Nephron progenitor cell (in vitro differentiated cells): ENCODE results near the gene POU6F1.

Source experiments
- DNase-seq: peaks from one replicate; pipeline ENCODE4 v3.0.0; 2021
- H3K27ac Mint-ChIP-seq: 2 replicates; pipeline ENCODE4 v1.8.0; 2021; ENCODE audit warnings: mild to moderate bottlenecking, moderate library complexity, mixed read lengths
- H3K27me3 Mint-ChIP-seq: 2 replicates; pipeline ENCODE4 v1.8.0; 2021; ENCODE audit warnings: mild to moderate bottlenecking, low read depth, mixed read lengths; ENCODE audit not compliant: poor library complexity
- H3K36me3 Mint-ChIP-seq: 2 replicates; pipeline ENCODE4 v1.8.0; 2021; ENCODE audit warnings: low read depth, mixed read lengths
- H3K4me1 Mint-ChIP-seq: 2 replicates; pipeline ENCODE4 v1.8.0; 2021; ENCODE audit warnings: mixed read lengths
- H3K4me3 Mint-ChIP-seq: 2 replicates; pipeline ENCODE4 v1.8.0; 2021; ENCODE audit warnings: mild to moderate bottlenecking, moderate library complexity, mixed read lengths
- H3K9me3 Mint-ChIP-seq: 2 replicates; pipeline ENCODE4 v1.8.0; 2021; ENCODE audit warnings: mild to moderate bottlenecking, moderate library complexity, mixed read lengths
- TF ChIP-seq, protein P1 (sequence below): fragments of 200-600 bp; sonication (generic); IDR thresholded peaks from 2 replicates; pipeline ENCODE4 v1.5.0; 2021; ENCODE audit warnings: antibody characterized with exemption

POU6F1 gene

DNA sequence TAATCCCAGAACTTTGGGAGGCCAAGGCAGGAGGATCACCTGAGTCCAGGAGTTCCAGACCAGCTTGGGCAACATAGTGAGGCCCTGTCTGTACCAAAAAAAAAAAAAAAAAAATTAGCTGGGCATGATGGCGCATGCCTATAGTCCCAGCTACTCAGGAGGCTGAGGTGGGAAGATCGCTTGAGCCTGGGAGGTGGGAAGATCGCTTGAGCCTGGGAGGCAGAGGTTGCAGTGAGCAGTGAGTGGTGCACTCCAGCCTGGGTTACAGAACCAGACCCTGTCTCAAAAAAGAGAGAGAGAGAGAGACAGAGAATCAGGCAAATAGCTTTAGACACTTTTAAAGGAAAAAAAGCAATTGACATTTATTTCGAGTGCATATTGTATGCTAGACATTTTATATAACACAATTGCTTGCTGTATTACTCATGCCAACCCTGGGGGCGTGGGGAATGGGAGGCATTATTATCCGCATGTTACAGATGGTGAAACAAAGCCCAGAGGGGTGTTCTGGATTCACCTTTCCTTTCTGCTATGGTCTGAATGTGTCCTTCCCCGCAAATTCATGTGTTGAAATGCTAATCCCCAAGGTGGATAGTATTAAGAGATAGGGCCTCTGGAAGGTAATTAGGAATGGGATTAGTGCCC, 9.7 kb downstream of the POU6F1 start:
- no peak overlapping the region for H3K4me3 Mint-ChIP-seq
- no peaks in the 10 kb centered on the region for H3K36me3 Mint-ChIP-seq
- H3K27me3 Mint-ChIP-seq: peaks cover 13% of the 10 kb centered on the region
- no peaks in the 10 kb centered on the region for H3K9me3 Mint-ChIP-seq
- TF ChIP-seq, protein P1, sequence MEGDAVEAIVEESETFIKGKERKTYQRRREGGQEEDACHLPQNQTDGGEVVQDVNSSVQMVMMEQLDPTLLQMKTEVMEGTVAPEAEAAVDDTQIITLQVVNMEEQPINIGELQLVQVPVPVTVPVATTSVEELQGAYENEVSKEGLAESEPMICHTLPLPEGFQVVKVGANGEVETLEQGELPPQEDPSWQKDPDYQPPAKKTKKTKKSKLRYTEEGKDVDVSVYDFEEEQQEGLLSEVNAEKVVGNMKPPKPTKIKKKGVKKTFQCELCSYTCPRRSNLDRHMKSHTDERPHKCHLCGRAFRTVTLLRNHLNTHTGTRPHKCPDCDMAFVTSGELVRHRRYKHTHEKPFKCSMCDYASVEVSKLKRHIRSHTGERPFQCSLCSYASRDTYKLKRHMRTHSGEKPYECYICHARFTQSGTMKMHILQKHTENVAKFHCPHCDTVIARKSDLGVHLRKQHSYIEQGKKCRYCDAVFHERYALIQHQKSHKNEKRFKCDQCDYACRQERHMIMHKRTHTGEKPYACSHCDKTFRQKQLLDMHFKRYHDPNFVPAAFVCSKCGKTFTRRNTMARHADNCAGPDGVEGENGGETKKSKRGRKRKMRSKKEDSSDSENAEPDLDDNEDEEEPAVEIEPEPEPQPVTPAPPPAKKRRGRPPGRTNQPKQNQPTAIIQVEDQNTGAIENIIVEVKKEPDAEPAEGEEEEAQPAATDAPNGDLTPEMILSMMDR: no peak
- DNase-seq: no peak
- H3K27ac Mint-ChIP-seq: no peak overlapping the region
- H3K4me1 Mint-ChIP-seq: peaks cover 5% of the 10 kb centered on the region

DNA sequence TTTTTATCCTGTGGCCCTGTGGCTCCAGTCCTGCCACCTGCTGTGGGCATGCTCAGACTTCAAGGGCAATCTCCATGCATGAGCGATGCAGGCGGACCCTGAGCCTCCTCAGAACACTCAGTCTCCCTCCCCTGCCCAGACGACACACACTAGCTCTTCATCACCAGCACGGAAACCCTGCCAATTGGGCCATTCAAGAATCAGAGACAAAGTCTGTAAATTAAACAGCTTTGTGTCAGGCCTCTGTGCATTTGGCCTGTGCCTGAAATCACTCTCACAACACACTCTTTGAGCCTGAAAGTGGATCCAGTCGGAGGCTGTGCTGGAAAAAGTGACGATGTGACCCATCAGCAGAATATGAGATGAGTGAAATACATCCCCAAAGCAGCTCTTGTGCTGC, 12.5 kb downstream of the POU6F1 start:
- DNase-seq: no peak
- TF ChIP-seq, protein P1: no peak
- Mint-ChIP-seq H3K9me3 (no peaks in the 10 kb centered on the region), H3K4me3 (no peak overlapping the region), H3K36me3 (no peaks in the 10 kb centered on the region), H3K4me1 (peaks cover 5% of the 10 kb centered on the region), H3K27me3 (peaks cover 13% of the 10 kb centered on the region), H3K27ac (peak overlapping the region; percentile 70)

DNA sequence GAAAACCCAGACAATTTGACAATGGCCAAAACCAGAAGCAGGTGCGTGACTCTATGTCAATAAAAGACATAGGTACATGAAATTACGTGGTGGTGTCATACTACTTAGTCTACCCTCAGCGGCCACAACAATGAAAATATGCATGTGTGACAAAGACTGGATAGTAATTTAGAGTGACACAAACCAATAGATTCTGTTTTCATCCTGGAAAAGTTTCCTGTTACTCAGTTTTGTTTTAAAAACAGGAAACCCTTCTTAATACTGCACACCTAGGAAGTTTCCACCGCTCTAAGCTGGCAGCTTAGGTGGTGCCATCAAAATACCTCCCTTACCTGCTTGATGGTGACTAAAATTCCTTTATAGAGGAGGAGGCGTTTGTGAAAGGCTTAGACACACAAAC, 15.1 kb downstream of the POU6F1 start:
- no peak for DNase-seq
- no peaks in the 10 kb centered on the region for H3K9me3 Mint-ChIP-seq
- no peak overlapping the region for H3K27ac Mint-ChIP-seq
- H3K27me3 Mint-ChIP-seq: peaks cover 6% of the 10 kb centered on the region
- peaks cover 15% of the 10 kb centered on the region for H3K4me1 Mint-ChIP-seq
- H3K4me3 Mint-ChIP-seq: no peak overlapping the region
- TF ChIP-seq, protein P1: no peak
- H3K36me3 Mint-ChIP-seq: no peaks in the 10 kb centered on the region

DNA sequence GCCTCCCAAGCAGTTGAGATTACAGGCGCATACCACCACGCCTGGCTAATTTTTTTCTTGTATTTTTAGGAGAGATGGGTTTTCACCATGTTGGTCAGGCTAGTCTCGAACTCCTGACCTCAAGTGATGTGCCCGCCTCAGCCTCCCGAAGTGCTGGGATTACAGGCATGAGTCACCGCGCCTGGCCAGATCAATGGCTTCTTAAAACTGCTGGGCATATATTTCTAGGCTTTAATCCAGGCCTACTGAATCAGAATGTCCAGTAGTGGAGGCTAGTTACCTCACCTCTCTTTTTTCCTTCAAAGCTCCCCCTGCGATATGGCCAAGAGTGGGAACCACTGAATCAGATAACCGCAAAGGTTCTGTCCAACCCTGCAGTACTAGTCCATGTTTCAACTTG, 17.1 kb downstream of the POU6F1 start:
- H3K27me3 Mint-ChIP-seq: peaks cover 5% of the 10 kb centered on the region

DNA sequence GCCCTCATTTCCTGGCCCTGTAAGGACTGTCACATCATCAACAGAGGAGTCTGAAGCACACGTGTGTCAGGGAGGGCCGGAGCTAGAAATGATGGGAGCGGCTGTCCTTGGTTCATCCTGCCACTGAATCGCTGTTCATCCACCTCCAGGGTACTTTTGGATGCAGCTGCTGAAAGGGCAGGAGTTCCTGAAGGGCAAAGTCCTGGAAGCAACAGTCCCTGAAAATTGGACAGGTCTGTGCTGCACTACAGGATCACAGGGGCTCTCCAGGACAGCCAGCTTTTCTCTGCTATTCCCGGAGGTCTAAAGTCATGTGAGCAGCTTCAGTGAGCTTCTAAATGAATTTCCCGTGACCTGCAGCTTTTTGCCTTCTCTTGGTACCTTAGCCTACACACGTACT, 17.7 kb downstream of the POU6F1 start:
- no peaks in the 10 kb centered on the region for H3K36me3 Mint-ChIP-seq
- H3K4me3 Mint-ChIP-seq: no peak overlapping the region
- H3K27ac Mint-ChIP-seq: no peak overlapping the region
- H3K4me1 Mint-ChIP-seq: peaks cover 12% of the 10 kb centered on the region
- H3K9me3 Mint-ChIP-seq: no peaks in the 10 kb centered on the region
- no peak for DNase-seq
- peaks cover 5% of the 10 kb centered on the region for H3K27me3 Mint-ChIP-seq
- TF ChIP-seq, protein P1: no peak

More for the DNA sequence above, 17.1 kb downstream of the POU6F1 start:
- Mint-ChIP-seq H3K27ac (no peak overlapping the region), H3K36me3 (no peaks in the 10 kb centered on the region), H3K4me3 (no peak overlapping the region), H3K9me3 (no peaks in the 10 kb centered on the region), H3K4me1 (peaks cover 16% of the 10 kb centered on the region)
- TF ChIP-seq, protein P1: no peak
- DNase-seq: no peak

DNA sequence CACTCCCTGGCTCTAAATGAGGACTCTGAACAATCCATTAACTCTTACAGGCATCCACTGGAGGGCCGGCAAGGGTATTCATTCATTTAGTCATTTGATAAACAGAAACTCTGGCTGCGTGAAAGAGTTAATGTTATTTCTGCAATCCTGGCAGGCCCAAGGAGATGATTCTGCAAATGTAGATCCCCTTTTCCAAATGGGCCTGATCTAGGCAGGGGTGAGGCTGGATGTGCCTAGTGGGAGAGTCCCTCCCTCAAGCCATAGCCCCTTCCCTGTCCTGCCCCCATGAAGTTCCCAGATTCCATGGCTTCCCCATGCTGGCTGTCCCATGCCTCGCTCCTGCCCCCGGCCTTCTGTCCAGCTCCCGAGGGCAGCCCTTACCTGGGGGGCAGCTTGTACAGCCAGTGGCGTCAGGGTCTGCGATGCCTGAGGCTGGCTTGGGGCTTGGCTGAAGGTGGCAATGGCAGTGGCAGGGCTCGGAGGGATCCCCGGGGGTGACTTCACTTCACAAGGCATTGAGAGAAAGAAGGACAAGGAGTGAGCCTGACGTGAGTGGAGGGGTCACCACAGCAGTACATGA, 18.4 kb downstream of the POU6F1 start:
- no peaks in the 10 kb centered on the region for H3K36me3 Mint-ChIP-seq
- no peak overlapping the region for H3K27ac Mint-ChIP-seq
- DNase-seq: no peak
- TF ChIP-seq, protein P1: no peak
- H3K4me3 Mint-ChIP-seq: no peak overlapping the region
- H3K9me3 Mint-ChIP-seq: no peaks in the 10 kb centered on the region
- H3K4me1 Mint-ChIP-seq: peaks cover 11% of the 10 kb centered on the region
- H3K27me3 Mint-ChIP-seq: peaks cover 5% of the 10 kb centered on the region
